Measurements from ENCODE around the gene HLA-B.
A peak's percentile ranks its signal among the peaks of the same experiment; 100 is the strongest.
"Not testable (repeated sequence)": the region's sequence is repeated elsewhere in the genome, so short reads cannot be mapped to it uniquely, and the experiment has no call there.

HLA-B gene

DNA sequence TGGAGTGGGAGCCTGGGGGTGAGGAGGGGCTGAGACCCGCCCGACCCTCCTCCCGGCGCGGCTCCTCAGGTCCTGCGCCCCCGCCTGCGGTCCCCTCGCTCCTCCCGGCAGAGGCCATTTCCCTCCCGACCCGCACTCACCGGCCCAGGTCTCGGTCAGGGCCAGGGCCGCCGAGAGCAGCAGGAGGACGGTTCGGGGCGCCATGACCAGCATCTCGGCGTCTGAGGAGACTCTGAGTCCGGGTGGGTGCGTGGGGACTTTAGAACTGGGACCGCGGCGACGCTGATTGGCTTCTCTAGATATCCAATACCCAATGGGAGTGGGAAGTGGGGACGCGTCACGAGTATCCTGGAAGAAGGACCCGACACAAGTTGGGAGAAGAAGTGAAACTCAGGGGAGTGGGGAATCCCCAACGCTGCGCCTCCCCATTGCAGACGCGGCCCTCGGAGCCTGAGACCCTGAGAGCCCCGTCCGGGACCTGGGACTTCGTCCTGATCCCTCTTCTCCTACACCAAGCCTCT lies at the start of gene HLA-B:
HLA-B (minus strand) TSS at position 234 of the 521 bp plus-strand sequence; CDS start at position 213, 21 bp downstream.
- peak; percentile 60 for DNase-seq

DNA sequence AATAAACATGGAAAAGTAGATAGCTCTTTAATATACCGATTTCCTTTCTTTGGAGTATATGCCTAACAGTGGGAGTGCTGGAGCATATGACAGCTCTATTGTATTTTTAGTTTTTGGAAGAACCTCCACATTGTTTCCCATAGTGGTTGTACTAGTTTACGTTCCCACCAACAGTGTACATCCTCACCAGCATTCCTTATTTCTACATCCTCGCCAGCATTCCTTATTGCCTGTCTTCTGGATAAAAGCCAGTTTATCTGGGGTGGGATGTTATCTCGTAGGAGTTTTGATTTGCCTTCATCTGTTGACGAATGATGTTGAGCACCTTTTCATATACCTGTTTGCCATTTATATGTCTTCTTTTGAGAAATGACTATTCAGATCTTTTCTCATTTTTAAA lies 49.0 kb upstream of the HLA-B start:
- no peak for DNase-seq

DNA sequence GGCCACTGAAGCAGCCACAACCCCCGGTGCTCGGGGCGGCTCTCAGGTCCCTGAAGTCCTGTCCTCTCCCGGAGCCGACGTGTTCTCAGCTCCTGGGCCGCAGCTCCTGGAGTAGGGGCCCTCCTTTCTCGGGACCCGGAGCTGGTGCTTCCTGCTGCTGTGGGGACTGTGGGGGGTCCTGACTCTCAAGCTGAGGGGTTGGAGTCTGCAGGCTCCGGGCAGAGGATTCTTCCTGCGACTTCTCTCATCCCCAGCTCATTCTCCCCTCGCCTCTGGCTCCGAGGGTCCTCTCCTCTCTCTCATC lies 47.0 kb upstream of the HLA-B start:
- not testable (repeated sequence) for DNase-seq

DNA sequence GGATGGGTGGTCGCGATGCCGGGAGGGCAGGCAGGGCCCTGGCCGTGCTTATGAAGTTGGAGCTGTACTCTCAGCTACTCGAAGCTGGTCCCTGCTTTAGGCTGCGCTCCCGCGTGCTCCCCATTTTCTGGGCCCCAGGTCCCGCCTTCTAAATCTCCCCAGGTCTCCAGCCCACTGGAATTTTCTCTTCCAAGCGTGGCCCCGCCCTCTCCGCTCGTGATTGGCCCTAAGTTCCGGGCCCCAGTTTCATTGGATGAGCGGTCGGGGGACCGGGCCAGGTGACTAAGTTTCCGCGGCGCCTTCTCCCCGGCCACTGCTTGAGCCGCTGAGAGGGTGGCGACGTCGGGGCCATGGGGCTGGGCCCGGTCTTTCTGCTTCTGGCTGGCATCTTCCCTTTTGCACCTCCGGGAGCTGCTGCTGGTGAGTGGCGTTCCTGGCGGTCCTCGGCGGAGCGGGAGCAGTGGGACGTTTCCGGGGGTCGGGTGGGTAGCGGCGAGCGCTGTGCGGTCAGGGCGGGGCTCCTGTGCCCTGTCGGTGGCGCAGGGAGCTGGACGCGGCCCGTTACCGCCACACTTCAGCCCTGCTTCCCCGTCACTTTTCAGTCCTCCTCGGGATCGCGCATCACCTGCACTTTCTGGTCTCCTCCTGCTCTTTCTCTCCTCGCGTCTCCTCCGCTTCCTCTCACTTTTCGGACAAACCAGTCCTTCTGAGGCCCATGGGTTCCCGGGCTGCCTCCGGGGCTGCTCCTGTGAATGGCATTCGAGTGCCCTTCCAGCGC lies 46.5 kb upstream of the HLA-B start, which contains the start of gene MICA:
MICA (plus strand) TSS at position 313 of the 778 bp plus-strand sequence; CDS start at position 351, 38 bp downstream.
- peak; percentile 88 for DNase-seq

DNA sequence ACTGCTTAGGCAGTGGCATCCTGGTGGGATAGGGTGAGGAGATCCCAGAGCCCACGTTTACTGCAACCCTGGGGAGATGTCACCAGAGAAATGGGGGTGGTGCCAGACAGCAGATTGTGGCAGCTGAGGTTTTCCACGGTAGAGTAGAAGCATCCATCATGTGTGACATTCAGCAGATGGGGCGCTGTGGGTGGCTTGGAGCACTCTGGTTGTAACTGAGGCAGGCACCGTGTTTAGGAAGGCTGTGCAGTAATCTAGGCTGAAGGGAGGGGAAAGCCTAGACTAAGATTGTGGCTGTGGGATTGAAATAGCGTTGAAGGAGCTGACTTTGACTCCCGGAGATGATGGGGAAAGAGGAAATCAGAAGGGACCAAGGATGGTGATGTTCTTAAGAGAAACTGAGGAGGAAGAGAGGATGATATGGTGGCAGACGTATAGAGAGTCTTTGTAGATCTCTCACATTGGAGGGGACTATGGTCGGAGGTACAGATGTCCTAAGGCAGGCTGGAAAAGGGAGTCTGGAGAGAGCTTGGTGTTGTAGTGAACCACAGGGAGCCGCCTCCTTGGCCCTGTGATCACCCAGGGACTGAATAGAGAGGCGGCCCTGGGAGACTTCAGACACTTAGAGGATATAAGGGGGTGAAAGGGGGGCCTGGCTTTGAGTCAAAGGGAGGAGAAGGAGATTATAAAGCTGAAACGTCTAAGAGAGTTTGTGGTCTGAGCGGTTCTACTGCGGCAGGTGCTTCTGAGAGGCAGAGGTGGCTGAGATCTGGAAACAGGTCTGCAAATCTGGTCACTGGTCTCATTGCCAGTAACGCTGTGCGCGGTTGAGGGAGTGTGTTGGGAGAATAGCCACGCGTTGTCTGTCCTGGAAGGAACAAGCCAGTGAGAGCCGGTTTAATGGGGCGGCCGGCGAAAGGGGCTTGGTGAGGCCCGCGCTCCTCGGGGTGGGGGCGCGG lies 45.6 kb upstream of the HLA-B start:
- DNase-seq = no peak

DNA sequence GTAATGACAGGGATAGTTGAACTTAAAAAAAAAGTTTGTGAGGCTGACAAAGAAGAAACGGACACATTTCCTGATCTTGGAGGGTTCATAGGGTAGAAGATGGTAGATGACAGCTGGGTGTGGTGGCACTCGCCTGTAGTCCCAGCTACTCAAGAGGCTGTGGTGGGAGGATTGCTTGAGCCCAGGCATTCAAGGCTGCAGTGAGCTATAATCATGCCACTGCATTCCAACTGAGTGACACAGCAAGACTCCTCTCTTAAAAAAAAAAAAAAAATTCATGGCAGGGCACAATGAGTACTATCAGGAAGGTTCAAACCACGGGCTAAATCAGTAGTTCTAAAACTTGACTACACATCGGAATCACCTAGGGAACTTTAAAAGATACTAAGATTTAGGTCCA lies 44.4 kb upstream of the HLA-B start:
- peak; percentile 88 for DNase-seq

DNA sequence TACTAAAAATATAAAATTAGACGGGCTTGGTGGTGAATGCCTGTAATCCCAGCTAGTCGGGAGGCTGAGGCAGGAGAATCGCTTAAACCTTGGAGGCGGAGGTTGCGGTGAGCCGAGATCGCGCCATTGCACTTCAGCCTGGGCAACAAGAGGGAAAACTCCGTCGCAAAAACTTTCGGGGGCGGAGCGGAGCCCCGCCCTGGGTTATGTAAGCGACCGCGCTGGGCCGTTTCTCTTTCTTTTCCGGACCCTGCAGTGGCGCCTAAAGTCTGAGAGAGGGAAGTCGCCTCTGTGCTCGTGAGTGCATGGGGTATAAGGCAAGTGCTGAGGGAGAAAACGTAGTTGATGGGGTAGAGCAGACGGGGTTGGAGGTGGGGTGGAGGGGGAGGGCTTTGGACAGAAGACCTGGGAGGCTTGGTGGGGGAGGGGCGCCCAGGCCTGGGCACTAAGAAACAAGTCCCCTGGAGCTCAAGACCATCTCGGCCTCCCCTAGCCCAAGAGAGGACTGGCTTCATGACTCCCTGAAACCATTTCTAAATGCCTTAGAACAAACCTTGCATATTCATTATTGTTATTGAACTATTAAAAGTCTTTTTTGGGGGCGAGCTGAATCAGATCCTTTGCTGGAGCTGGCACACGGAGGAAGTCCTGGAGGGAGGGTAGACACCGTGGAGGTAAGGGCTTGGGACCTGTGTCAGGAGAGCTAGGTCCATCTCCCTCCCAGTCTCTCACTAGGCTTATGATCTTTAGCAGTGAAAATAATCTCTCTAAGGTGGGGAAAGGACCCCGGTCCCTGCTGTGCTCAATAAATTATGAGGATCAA lies 43.7 kb upstream of the HLA-B start:
- peak; percentile 70 for DNase-seq

DNA sequence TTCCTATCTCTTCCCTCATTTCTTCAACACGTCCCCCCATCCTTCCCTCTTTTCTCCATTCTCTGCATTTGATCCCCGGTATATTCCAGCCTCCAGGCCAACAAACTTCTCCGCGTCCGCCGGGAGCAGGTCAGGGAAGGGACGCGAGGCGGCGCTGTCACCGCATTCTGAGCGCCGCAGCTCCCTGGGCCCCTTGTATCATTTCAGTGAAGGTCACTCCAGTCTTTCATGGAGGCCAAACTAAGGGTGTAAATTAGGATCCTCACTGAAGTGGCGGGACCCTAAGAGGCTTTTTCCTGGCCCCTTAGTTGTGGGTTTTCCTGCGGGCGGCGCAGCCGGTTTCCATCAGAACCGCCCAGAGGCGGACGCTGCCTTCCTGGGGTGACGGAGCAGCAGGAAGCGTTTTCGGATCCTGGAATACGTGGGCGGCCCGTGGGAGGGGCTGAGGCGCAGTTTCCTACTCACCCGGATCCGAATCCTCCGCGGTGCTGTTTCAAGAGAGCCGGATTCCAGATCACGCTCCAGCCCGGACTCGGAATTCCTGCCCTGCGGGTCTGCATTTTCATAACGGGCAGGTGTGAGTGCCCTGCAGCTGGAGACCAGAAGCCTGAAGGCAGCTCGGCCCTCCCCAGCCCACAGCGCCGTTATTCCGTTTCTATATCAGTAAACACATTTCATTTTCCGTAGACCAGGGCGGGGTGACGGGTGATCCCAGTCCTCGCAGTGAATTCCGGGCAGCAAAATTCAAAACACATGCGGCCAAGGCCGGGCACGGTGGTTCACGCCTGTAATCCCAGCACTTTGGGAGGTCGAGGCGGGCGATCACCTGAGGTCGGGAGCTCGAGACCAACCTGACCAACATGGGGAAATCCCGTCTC lies 42.8 kb upstream of the HLA-B start:
- DNase-seq = peak; percentile 92

DNA sequence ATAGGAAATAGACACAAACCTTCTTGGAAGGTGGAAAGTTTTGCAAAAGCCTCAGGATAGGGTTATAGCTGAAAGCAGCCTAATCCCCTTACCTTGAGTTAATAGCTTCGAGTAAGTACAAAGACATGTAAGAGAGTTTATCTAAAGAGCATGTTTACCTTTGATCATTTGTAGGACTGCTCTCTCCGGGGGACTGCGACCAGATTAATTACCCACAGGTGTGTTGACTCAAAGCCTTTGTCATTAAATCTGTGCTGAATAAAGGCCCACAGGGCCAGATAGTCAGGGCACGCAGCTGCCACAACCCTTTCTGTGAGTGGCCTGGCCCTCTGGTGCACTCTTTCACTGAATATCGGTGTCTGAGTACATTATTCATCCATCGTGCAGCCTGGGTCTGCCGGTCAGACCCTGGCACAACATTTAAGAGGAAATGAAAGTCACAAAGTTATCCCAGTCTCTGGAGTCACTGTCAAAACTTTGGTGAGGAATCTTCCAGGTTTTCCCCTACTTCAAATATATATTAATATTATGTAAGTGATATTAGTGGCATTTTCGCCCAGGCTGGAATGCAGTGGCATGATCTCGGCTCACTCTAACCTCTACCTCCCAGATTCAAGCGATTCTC lies 41.0 kb upstream of the HLA-B start:
- no peak for DNase-seq

DNA sequence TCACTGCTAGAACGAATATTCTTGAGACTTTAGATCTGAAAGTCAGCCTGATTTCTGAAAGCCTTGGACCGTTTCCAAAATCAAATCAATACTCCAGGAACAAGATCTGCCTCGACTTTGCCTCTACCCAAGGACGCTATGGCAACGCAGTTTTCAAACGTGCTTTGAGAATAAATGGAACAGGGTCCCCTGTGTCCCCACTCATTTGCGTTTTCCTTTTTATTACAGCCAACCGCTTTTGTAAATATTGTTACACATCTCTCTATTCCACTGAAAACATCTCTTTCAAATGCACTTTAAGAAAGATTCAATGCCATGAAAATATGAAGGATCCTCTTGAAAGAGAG lies 40.1 kb upstream of the HLA-B start:
- DNase-seq = not testable (repeated sequence)

DNA sequence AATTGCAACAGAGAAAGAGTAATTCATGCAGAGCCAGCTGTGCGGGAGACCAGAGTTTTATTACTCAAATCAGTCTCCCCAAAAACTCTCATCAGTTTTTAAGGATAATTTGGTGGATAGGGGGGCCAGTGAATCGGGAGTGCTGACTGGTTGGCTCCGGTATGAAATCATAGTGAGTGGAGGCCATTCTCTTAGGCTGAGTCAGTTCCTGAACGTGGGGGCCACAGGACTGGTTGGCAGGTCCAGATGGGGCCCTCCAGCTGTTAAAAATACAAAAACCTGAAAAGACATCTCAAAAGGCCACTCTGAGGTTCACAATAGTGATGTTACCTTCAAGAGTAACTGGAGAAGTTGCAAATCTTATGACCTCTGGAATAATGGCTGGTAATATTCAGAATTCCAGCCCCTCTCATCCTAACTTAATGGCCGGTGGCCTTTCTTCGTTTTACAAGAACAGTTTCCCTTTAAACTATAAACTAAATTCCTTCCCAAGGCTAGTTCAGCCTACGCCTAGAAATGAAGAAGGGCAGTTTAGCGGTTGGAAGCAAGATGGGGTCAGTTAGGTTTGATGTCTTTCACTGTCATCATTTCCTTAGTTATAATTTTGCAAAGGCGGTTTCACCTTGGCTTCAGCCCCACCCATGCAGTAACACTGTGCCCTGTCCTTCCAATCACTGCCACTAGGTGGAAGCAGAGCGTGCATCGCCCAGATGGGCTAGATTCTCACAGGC lies 39.6 kb upstream of the HLA-B start:
- DNase-seq = peak; percentile 69

DNA sequence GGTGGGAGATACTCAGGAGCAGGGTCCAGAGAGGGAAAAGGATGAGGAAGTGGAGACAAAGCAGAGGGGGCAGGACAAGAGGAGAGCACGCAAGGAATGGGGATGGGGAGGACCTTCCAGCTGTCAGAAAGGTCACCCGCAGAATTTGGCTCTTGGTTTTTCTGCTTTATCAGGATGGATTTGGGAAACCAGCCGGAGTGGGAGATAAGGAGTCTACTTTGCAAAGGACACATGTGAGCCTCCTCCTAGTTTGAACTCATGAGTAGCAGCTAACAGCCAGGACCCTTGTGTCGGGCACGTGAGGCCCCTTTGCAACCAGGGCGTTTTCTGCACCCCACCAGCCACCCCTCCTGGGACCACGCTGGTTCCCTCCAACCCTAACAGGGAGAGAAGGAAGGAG lies 38.9 kb upstream of the HLA-B start:
- no peak for DNase-seq

DNA sequence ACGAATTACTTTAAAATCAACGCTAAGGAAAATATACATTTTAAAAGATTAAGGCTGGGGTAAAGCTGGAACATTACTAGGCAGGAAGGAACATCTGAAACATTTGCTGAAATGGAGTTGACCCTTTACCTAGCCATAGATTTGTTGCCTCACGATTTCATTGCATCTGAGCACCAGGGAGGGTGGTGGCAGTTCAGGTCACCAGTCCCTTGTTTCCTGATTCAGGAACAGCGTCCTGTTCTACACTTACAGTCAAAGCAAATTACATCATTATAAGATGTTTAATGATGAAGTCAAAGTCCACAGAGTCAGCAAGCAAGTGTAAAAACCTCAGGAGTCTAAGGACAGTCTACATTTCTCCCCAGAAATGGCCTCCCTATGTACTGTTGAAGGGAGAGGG lies 37.4 kb upstream of the HLA-B start:
- no peak for DNase-seq

DNA sequence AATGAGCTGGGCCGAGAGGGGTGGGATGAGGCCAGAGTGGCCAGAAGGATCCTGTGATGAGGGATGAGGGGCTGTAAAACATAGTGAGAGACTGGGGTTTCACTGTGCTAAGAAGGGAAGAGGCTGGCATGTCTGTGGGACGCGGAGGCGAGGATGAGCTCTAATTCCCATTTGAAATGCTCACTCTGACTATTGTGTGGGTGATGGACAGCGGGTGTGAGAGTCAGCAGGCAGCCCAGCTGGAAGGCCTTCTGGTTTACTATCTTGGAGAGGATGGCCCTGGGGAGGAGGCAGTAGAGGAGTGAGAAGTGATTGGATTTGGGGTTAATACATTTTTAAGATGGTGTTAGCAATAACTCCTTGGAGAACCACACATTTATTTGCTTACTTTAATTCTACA lies 37.0 kb upstream of the HLA-B start:
- DNase-seq = no peak

DNA sequence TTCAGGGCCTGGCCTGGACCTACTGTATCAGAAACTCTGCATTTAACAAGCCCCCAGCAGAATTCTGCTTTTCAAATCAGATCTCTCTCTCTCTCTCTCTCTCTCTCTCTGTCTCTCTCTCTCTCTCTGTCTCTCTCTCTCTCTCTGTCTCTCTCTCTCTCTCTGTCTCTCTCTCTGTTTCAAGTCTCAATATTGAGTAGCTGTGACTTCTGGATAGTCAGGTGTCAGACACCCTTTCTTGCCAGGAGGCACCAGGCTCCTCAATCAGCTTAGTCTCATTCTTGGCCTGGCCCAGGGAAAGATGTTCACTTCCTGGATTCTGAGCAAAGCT lies 32.8 kb upstream of the HLA-B start:
- not testable (repeated sequence) for DNase-seq

DNA sequence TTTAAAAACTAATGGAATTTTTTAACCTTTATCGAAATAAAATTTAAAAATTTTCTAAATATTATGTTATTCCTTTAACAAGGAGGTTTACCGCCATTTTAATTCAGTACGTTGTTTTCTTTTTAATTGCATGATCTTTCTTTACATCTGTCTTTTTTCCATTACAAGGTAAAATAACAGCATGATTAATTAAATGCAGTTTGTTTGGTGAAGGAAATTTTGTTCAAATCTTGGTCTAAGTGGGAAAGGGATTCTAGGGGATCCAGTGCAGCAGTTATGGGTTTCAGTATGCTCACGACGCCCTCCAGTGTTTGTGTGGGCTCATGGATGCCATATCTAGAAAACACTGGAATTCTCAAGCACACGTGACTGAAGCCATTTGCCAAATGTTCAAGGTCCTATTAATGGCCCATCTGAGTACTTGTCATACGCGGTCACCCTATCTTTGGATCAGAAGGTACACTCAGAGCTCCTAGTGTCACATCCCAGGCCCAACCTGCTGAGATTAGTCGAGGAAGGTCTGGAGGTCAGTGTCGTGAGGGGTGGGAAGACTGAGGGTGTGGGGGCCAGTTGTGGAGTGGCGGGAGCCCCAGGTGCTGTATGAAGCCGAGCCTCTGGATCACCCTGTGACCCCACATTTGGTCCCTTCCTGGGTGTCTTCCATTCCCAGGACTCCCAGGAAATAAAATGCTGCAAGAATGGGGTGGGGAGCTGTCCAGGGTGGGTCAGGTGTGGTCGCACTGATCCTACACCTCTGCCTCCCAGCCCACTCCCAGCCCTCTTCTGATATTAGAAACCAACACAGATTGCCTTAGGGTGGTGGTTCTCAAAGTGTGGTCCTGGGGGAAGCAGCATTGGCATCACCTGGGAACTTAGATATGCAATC lies 32.2 kb upstream of the HLA-B start:
- not testable (repeated sequence) for DNase-seq

DNA sequence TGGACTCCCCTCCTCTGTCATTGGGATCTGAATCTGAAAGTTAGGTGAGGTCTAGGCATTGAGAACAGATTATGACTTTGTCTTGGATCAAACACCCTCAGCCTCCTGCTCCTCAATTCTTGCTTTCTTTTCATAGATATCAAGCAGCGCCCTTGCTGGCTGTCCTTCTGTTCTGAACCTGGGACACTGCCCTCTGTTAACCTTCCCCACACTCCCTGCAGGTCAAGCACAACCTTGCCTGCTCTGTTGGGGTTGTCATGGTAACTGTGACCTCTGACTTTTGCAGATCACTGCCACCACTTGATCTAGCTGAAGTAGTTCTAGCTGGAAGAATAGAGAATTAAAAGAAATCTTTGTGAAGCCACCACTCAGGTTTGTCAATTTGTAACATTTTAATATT lies 30.0 kb upstream of the HLA-B start:
- no peak for DNase-seq

DNA sequence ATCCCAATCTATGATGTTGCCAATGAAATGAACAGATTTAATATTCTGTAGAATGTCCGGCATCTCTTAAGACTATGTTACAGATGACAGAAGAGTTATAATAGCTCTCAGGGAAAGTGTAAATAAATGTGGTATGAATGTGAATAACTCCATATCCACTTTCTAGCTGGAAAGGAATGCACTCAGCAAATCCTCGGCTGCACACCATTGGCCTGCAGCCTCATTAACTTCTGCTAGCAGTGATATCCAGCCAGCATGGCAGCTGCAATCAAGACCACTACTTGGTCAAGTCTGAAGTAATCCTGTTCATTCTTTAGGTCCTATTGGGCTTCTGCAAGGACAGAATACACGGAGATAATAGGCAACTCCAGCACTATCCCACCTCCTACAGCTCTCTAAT lies 29.1 kb upstream of the HLA-B start:
- DNase-seq = no peak

DNA sequence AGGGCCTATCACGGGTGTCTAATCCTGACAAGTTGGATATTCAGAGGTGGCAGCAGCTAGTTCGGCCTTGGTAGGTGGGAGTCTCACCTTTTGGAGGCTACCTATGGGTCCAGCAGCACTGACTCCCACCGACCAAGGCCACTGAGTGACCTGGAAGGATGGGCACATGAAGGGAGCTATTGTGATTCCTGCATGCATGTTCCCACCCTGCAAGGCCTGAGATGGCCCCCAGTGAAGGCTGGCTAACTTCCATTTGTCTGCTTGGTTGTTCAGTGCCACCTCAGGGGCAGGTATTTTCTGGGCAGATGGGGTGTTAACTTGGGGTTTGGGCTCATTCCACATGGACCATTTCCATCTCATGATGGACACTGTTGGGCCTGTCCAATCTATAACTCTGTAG lies 28.1 kb upstream of the HLA-B start:
- DNase-seq = no peak

DNA sequence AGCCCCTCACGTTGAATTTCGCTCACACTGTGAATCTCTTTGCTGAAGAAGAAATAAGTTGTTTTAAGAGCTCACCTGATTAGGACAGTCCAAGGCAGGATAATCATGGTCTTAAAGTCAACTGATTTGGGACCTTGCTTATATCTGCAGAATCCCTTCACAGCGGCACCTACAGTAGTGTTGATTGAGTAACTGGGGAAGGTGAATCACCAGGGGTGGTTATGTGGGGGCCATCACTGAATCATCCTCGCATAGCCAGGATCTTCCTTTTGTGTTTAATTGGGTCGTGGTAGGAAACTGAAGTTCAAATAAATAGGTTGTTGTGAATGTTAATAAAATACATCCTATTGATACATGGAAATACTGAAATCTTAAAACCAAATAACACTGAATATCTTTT lies 26.2 kb upstream of the HLA-B start:
- DNase-seq = no peak

Measured in fibroblast of skin of right biceps (primary cell).